Measurements from ENCODE around the gene SCN1B.

Gene SCN1B

GRCh38 chr19:35061583-35062373 lies 31.5 kb downstream of the SCN1B start:
- TF ChIP-seq CTCF (IDR thresholded peaks at IDR 0.05; ENCODE audit: insufficient read depth, low read length, poor library complexity, severe bottlenecking) = no peak
- no peak for TF ChIP-seq EZH2phosphoT487 (conservative IDR thresholded peaks at IDR 0.05; ENCODE audit: low read length)
- H3K9me2 ChIP-seq (replicated peaks; ENCODE audit: insufficient read depth, low read length) = no peaks in the 10 kb centered on the region
- no peak overlapping the region for H3K4me3 ChIP-seq (ENCODE audit: insufficient read depth, low read length, poor library complexity, severe bottlenecking)
- no peak overlapping the region for H3K27ac ChIP-seq (ENCODE audit: low read depth, low read length)
- H3F3A ChIP-seq (ENCODE audit: insufficient read depth) = no peaks in the 10 kb centered on the region
- H3K9me3 ChIP-seq (ENCODE audit: insufficient read depth, low read length) = no peaks in the 10 kb centered on the region
- no peak overlapping the region for H2AFZ ChIP-seq (ENCODE audit: low read depth, low read length, severe bottlenecking)
- H3K79me2 ChIP-seq (ENCODE audit: insufficient read depth, low read length) = no peaks in the 10 kb centered on the region
- no peaks in the 10 kb centered on the region for H3K36me3 ChIP-seq (ENCODE audit: low read length)
- H3K9ac ChIP-seq (ENCODE audit: low read length) = no peak overlapping the region
- H4K20me1 ChIP-seq (ENCODE audit: low read depth, low read length) = no peaks in the 10 kb centered on the region
- no peaks in the 10 kb centered on the region for H3K27me3 ChIP-seq (ENCODE audit: low read length)
- H3K4me2 ChIP-seq (ENCODE audit: low read depth, low read length, poor library complexity, severe bottlenecking) = no peak overlapping the region

- TF ChIP-seq CTCF (IDR thresholded peaks at IDR 0.05; ENCODE audit: insufficient read depth, low read length, poor library complexity, severe bottlenecking) = no peak
- TF ChIP-seq EZH2phosphoT487 (conservative IDR thresholded peaks at IDR 0.05; ENCODE audit: low read length) = no peak
- H3K27me3 ChIP-seq (ENCODE audit: low read length) = no peaks in the 10 kb centered on the region
- no peaks in the 10 kb centered on the region for H3K9me3 ChIP-seq (ENCODE audit: insufficient read depth, low read length)
- no peak overlapping the region for H2AFZ ChIP-seq (ENCODE audit: low read depth, low read length, severe bottlenecking)
- no peak overlapping the region for H3K9ac ChIP-seq (ENCODE audit: low read length)
- H3K9me2 ChIP-seq (replicated peaks; ENCODE audit: insufficient read depth, low read length) = no peaks in the 10 kb centered on the region
- no peak overlapping the region for H3K4me2 ChIP-seq (ENCODE audit: low read depth, low read length, poor library complexity, severe bottlenecking)
- no peak overlapping the region for H3K4me3 ChIP-seq (ENCODE audit: insufficient read depth, low read length, poor library complexity, severe bottlenecking)
- no peak overlapping the region for H3K27ac ChIP-seq (ENCODE audit: low read depth, low read length)
- no peaks in the 10 kb centered on the region for H4K20me1 ChIP-seq (ENCODE audit: low read depth, low read length)
- H3K36me3 ChIP-seq (ENCODE audit: low read length) = no peaks in the 10 kb centered on the region
- H3K79me2 ChIP-seq (ENCODE audit: insufficient read depth, low read length) = no peaks in the 10 kb centered on the region
- H3F3A ChIP-seq (ENCODE audit: insufficient read depth) = no peaks in the 10 kb centered on the region
These were observed 32.7 kb downstream of the SCN1B start for GRCh38 chr19:35062942-35063341.

GRCh38 chr19:35063940-35064818 lies 33.9 kb downstream of the SCN1B start:
- no peak overlapping the region for H3K4me2 ChIP-seq (ENCODE audit: low read depth, low read length, poor library complexity, severe bottlenecking)
- no peaks in the 10 kb centered on the region for H3K9me3 ChIP-seq (ENCODE audit: insufficient read depth, low read length)
- H3F3A ChIP-seq (ENCODE audit: insufficient read depth) = no peaks in the 10 kb centered on the region
- H2AFZ ChIP-seq (ENCODE audit: low read depth, low read length, severe bottlenecking) = no peak overlapping the region
- no peaks in the 10 kb centered on the region for H3K36me3 ChIP-seq (ENCODE audit: low read length)
- no peaks in the 10 kb centered on the region for H3K9me2 ChIP-seq (replicated peaks; ENCODE audit: insufficient read depth, low read length)
- no peak overlapping the region for H3K27ac ChIP-seq (ENCODE audit: low read depth, low read length)
- H3K27me3 ChIP-seq (ENCODE audit: low read length) = no peaks in the 10 kb centered on the region
- TF ChIP-seq EZH2phosphoT487 (conservative IDR thresholded peaks at IDR 0.05; ENCODE audit: low read length) = no peak
- TF ChIP-seq CTCF (IDR thresholded peaks at IDR 0.05; ENCODE audit: insufficient read depth, low read length, poor library complexity, severe bottlenecking) = no peak
- no peak overlapping the region for H3K4me3 ChIP-seq (ENCODE audit: insufficient read depth, low read length, poor library complexity, severe bottlenecking)
- H4K20me1 ChIP-seq (ENCODE audit: low read depth, low read length) = no peaks in the 10 kb centered on the region
- no peaks in the 10 kb centered on the region for H3K79me2 ChIP-seq (ENCODE audit: insufficient read depth, low read length)
- H3K9ac ChIP-seq (ENCODE audit: low read length) = no peak overlapping the region
